ENCODE measurements around the gene IGSF9. TPM values are rescaled to one million over a fixed set of nuclear protein-coding genes. Genes with fewer than 3 reads are reported as not detected.

Gene IGSF9
- total and polyA plus RNA-seq, 2 of the 13 experiments (the other 11 are each of a cell fraction or from before 2014, with no cell fraction given), result 0.03 TPM; not detected in 1

DNA sequence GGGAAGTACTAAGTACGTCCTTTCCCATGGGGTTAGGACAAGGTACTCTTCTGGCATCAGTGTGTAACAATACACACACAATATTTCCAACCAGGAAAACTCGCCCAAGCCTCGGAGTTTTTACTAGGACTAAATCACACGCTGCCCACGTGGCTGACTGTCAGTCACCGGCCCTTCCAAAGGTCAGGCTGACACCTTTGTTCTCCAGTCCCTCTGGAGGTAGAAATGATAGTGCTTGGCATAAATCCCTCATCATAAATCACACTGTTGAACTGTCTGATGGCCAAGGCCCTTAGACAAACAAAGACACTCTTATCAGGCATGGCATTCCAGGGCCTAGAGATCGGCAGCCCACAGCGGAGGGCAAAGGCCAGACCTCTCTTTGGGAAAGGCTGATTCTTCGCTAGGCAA lies 25.5 kb upstream of the IGSF9 start (continued):
- TF ChIP-seq LRRFIP1 (CRISPR knock-in tag; conservative IDR thresholded peaks at IDR 0.05) (no peak), ZNF576 (CRISPR knock-in tag; IDR thresholded peaks at IDR 0.05) (no peak), ZNF570 (CRISPR knock-in tag; IDR thresholded peaks at IDR 0.05; ENCODE audit: borderline replicate concordance) (no peak), ZNF362 (CRISPR knock-in tag; IDR thresholded peaks at IDR 0.05; ENCODE audit: borderline replicate concordance) (no peak), BRF2 (CRISPR knock-in tag; IDR thresholded peaks at IDR 0.05) (no peak), NFYC (CRISPR knock-in tag; IDR thresholded peaks at IDR 0.05) (no peak), ZNF335 (CRISPR knock-in tag; IDR thresholded peaks at IDR 0.05) (peak; percentile 54; the same call in 1 of the 2 replicates), ATF5 (CRISPR knock-in tag; IDR thresholded peaks at IDR 0.05; ENCODE audit: low read depth) (no peak), SYNCRIP (IDR thresholded peaks at IDR 0.05; ENCODE audit: insufficient read depth, low read depth, low read length) (no peak), ZNF562 (CRISPR knock-in tag; IDR thresholded peaks at IDR 0.05; ENCODE audit: borderline replicate concordance) (no peak), XBP1 (CRISPR knock-in tag; IDR thresholded peaks at IDR 0.05) (no peak), HES4 (CRISPR knock-in tag; IDR thresholded peaks at IDR 0.05; ENCODE audit: borderline replicate concordance) (no peak), ZNF709 (CRISPR knock-in tag; IDR thresholded peaks at IDR 0.05) (no peak), CERS6 (CRISPR knock-in tag; IDR thresholded peaks at IDR 0.05) (no peak), MTERF4 (CRISPR knock-in tag; IDR thresholded peaks at IDR 0.05) (no peak), PHF21A (CRISPR knock-in tag; IDR thresholded peaks at IDR 0.05) (peak; percentile 90), IRX3 (CRISPR knock-in tag; IDR thresholded peaks at IDR 0.05; ENCODE audit: borderline replicate concordance, low read depth) (no peak), ZNF468 (CRISPR knock-in tag; IDR thresholded peaks at IDR 0.05) (no peak), ZFP36L1 (CRISPR knock-in tag; IDR thresholded peaks at IDR 0.05) (no peak), NFE2 (CRISPR knock-in tag; IDR thresholded peaks at IDR 0.05) (no peak)
- TF ChIP-seq, protein P1, sequence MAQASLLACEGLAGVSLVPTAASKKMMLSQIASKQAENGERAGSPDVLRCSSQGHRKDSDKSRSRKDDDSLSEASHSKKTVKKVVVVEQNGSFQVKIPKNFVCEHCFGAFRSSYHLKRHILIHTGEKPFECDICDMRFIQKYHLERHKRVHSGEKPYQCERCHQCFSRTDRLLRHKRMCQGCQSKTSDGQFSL (CRISPR knock-in tag; IDR thresholded peaks at IDR 0.05), result no peak
- TF ChIP-seq, protein P2, sequence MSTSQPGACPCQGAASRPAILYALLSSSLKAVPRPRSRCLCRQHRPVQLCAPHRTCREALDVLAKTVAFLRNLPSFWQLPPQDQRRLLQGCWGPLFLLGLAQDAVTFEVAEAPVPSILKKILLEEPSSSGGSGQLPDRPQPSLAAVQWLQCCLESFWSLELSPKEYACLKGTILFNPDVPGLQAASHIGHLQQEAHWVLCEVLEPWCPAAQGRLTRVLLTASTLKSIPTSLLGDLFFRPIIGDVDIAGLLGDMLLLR (CRISPR knock-in tag; IDR thresholded peaks at IDR 0.05), result no peak
